ENCODE data around the gene ANKRD28. TPM values are rescaled to one million over a fixed set of nuclear protein-coding genes. Genes with fewer than 3 reads are reported as not detected.

Gene ANKRD28
- total and polyA plus RNA-seq, 2 of the 8 experiments (the other 6 are each of a cell fraction or from before 2014, with no cell fraction given) = 39.1 to 61.7 TPM

GRCh38 chr3:15679306-15679705 is 118.5 kb downstream of the ANKRD28 start (continued):
- TF ChIP-seq CHD7 (IDR thresholded peaks at IDR 0.05; ENCODE audit: insufficient replicate concordance, low read length) (no peak), SAP30 (IDR thresholded peaks at IDR 0.05; ENCODE audit: insufficient read depth, insufficient replicate concordance, low read length) (no peak), RAD21 (IDR thresholded peaks at IDR 0.05 in 1 of 2, conservative IDR thresholded peaks at IDR 0.05 in 1 of 2; ENCODE audit: low read depth in 2 of 2, low read length in 2 of 2) (no peak), TEAD4 (IDR thresholded peaks at IDR 0.05; ENCODE audit: low read depth, low read length) (no peak), NRF1 (IDR thresholded peaks at IDR 0.05; ENCODE audit: low read depth, low read length) (no peak), POU5F1 (IDR thresholded peaks at IDR 0.05; ENCODE audit: low read depth, low read length) (no peak), KDM1A (IDR thresholded peaks at IDR 0.05; ENCODE audit: borderline replicate concordance, low read length) (no peak), TAF7 (optimal IDR thresholded peaks at IDR 0.05; ENCODE audit: borderline replicate concordance, low read depth, low read length) (no peak), NANOG (IDR thresholded peaks at IDR 0.05; ENCODE audit: insufficient read depth, low read depth, low read length, poor library complexity, severe bottlenecking) (no peak), POLR2A (IDR thresholded peaks at IDR 0.05; ENCODE audit: control extremely low read depth in 1 of 2, low read depth in 2 of 2, low read length in 2 of 2) (no peak), SRF (IDR thresholded peaks at IDR 0.05; ENCODE audit: low read depth, low read length) (no peak)
